Stimulated activated CD8-positive, alpha-beta memory T cell treated with anti-CD3 and anti-CD28 coated beads, Interleukin-7, amount 100 ng/mL, for 48 hours (primary cell): Measurements from ENCODE around the gene HIP1R.
"Not testable (repeated sequence)": the region's sequence is repeated elsewhere in the genome, so short reads cannot be mapped to it uniquely, and the experiment has no call there.

Source experiments
- DNase-seq, 2 donors: peaks; one replicate each; pipeline ENCODE4 v3.0.0-alpha.2; 2020; ENCODE audit warnings: low read depth in 1 of 2; ENCODE audit errors: extremely low read depth in 1 of 2

The HIP1R gene

DNA sequence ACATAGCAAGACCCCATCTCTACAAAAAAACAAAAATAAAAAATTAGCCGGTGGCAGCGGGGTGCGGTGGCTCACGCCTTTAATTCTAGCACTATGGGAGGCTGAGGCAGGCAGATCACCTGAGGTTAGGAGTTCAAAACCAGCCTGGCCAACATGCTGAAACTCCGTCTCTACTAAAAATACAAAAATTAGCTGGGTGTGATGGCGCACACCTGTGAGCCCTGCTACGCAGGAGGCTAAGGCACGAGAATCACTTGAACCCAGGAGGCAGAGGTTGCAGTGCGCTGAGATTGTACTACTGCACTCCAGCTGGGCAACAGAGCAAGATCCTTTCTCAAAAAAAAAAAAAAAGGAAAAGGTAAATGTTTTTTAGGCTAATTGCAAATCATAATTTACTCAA is 57.5 kb downstream of the HIP1R start:
- DNase-seq, result not testable (repeated sequence)

DNA sequence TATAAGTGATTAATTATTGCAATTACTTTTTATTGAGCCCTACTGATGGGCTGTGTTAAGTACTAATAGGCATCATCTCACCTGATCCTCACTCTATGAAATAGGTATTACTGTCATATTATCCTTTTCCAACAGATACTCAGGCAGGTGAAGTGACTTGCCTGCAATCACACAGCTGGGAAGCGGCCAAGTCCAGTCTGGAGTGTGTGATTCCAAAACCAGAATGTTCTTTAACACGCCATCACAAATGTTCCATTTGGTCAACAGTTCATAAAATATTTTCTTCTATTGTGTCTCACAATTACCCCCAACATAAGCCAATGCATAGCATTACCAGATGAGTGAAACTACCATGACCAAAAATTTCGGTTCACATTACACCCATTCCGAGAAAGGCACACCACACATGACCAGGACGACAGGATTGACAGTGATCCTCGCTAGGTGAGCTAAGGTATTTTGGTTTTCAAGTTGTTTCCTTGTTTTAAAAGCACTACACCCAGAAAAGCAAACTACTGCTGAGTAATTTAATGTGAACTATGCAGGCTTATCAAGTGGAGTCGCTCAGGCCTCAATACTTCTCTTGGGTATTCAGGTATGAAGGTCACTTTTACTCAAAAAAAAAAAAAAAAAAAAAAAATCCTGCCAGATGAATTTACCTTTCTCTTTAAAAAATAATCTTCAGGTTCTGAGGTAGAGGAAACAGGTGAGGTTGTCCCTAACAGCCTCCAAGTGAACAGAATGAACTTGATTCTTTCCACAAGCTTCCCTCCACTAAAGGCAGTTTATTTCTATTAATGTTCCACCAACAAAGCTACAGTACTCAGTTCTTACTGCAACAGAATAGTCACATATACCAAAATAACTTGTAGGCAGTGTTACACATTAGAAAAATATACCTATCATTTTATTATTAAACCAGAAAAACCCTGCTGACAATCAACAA is 58.2 kb downstream of the HIP1R start:
- no peak for DNase-seq

DNA sequence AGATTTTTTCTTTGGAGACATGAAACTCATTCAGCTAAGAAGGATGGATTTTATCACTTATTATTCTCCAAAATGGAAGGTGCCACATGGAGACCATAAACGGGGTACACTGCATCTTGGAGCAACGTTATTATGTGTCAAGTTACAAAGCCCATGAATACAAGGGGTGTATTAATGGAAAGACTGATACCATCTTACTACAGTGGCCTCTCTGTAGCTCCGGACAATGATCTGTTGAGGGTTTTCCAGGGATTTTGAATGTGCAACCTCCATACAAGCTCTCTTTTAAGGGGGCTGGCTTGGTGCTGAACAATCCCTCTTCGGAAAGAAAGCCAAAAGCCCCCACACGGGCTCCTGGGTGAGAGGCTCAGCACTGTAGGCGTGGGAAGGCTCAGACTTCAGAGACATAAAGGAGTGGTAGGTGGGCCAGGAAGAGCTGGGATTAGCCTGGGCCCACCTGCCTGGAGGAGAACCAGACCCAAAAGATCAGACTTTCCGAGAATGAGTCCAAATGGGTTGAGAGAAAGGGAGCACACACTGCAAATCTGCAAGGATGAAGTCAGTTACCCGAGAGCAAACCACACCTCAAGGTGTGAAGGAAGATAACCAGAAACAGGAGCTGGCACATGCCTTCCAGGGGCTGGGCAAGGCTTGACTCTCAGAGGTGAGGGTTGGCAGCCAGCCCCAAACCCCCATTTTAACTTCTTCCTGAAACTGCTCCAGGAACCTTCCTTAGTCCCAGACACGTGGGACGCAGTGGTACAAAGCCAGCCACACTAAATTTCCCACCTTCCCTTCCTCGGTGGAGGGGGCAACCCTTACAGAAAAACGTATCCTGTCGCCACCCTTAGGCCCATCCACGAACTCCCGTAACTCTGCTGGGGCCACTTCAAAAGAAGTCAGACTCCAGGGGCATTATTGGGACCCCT is 59.2 kb downstream of the HIP1R start:
- no peak for DNase-seq

DNA sequence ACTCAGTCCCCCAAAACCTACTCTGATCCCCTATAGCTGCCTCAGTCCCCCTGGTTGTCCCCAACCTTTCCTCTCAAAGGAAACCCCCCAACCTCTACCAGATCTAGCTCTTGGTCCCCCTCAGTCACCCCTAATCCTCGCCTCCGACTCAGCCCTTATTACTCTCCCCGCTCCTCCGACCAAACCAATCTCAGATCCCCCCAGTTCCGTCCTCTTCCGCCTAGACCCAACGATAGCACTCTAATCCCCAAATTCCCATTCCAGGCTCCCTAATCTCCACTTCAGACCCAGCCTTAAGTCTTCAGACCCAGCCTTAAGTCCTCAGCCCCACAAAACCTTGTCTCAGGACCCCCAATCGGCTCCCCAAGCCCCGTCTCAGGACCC is 60.1 kb downstream of the HIP1R start:
- no peak for DNase-seq

DNA sequence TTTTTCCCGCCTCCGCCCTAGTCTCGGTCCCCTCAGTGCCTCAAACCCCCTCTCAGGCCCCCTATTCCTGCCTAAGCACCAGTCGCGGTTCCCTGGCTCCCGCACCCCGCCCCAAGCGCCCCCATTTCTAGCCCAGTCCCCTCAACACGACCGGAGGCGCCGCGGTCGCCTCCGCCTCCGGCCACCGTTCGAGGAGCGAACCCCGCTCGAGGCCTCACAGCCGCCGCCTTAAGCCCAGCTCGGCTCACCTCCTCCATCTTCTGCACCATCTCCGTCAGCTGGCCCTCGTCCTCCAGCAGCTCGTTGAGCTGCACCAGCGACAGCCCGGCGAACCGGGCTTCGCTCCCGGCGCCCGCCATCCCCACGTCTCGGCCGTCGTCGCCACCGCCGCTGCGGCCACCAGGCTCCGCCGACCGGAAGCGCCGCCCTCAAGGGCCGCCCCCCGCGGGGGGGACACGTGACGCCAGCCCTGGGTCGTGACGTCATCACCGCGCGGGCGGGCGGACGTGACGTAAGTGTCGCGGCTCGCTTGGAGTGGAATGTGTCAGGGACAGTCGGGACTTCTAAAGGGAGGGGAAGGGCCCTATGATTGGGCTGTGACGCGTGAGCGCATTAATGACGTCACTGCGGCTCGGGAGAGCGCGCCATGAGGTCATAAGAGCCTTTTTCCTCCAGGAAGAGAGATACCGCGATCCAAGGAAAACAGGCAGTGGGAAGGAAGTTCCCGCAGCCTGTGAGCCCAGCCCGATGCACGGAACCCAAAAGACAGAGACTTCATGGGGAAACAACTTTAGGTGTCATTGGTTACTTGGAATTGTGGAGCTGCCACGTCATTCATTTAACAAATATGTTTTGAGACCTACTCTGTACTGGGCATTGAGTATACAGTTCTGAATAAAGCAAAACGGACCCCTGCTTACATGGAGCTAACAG is 60.7 kb downstream of the HIP1R start, which contains the start of gene VPS37B:
VPS37B (minus strand) TSS at position 421 of the 933 bp plus-strand sequence; CDS start at position 359, 62 bp downstream.
- peak; percentile 66 to 67 for DNase-seq

DNA sequence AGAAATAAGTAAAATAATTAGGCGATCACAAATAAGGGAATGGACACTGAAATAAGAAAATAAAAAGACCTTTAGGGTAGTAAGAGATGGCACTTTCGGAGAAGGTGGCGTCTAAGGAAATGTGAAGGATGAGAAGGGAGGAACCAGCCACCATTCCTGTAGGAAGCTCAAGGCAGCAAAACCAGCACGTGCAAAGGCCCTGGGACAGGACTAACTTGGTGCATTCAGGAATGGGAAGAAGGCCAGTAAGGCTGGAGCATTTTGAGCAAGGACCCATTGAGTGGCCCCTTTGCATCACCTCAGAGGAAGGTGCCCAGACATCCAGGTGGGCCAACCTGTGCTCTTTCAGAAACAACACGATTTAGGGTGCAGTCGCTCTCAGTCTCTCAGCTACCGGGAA is 61.4 kb downstream of the HIP1R start:
- DNase-seq, result no peak

DNA sequence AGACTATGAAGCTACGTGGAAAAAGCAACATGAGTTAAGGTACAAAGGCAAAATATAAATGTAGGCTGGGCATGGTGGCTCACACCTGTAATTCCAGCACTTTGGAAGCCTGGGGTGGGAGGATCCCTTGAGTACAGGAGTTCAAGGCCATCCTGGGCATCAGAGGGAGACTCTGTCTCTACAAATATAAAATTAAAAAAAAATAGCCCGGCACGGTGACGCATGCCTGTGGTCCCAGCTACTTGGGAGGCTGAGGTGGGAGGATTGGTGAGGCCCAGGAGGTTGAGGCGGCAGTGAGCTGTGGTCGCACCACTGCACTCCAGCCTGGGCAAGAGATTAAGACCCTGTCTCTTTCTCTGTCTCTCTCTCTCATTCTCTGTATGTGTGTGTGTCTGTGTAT is 64.6 kb downstream of the HIP1R start:
- DNase-seq, result no peak

DNA sequence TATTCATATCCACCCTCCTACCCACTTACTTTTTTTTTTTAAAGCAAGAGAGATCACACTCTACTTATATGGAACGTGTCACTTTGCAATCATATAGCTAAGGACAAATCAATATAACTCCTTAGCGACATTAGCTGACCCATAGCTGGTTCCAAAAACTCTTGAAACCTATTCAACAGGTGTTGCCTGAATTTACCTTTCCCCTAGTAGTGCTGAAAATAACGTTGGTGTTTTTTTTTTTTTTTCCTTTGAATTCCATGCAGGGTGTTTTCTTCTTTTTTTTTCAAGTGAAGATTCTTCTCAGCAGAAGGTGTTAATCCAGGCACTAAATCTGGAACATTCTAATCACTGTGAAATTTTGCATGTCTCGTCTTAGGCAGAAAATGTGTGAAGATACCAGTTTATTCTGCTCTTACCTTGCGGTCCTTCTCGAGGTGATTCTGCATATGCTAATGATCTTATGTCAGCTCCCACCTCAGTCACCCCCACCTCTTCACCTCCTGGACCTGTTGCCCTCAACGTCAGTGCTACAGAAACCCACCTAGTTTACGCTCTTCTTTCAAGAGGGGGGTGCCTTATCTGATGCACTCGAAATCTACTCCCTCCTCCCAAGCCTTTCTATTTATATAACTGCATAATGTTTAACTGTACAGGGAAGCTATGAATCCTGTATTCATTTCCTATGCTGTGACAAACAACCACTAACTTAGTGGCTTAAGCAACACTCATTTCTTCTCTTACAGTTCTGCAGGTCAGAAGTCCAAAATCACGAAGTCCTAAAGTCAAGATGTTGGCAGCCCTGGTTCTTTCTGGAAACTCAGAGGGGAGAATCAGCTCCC is 67.8 kb downstream of the HIP1R start:
- no peak for DNase-seq

DNA sequence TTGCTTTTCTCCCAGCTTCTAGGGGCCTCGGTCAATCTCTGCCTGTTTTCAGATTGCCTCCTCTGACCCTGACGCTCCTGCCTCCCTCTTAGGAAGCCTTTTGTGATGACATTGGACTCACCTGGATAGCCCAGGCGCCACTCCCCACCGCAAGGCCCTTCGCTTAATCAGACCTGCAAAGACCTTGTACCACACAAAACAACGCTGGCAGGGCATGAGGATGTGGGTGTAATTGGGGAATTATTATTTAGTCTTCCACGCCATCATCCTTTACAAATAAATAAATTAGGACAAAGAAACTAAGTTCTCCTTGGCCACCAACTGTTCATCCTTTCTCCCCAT is 68.4 kb downstream of the HIP1R start:
- no peak for DNase-seq

DNA sequence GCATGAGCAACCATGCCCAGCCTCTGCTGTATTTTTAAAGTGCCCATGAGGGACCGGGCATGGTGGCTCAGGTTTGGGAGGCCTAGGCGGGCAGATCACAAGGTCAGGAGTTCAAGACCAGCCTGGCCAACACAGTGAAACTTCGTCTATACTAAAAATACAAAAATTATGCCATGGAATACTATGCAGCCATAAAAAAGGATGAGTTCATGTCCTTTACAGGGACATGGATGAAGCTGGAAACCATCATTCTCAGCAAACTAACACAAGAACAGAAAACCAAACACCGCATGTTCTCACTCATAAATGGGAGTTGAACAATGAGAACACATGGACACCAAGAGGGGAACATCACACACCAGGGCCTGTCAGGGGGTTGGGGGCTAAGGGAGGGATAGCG is 70.0 kb downstream of the HIP1R start:
- not testable (repeated sequence) for DNase-seq

DNA sequence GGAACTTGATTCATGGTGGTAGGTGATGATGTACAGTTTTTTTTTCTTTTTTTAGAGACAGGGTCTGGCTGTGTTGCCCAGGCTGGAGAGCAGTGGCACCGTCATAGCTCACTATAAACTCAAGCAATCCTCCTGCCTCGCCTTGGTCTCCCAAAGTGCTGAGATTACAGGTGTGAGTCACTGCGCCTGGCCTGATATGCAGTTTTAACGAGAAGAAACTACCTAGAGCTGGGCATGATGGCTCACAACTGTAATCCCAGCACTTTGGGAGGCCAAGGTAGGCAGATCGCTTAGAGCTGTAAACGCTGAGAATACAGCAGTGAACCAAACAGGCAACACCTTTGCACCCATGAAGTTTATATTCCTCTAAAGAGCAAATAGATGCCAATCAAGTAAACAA is 73.7 kb downstream of the HIP1R start:
- no peak for DNase-seq

DNA sequence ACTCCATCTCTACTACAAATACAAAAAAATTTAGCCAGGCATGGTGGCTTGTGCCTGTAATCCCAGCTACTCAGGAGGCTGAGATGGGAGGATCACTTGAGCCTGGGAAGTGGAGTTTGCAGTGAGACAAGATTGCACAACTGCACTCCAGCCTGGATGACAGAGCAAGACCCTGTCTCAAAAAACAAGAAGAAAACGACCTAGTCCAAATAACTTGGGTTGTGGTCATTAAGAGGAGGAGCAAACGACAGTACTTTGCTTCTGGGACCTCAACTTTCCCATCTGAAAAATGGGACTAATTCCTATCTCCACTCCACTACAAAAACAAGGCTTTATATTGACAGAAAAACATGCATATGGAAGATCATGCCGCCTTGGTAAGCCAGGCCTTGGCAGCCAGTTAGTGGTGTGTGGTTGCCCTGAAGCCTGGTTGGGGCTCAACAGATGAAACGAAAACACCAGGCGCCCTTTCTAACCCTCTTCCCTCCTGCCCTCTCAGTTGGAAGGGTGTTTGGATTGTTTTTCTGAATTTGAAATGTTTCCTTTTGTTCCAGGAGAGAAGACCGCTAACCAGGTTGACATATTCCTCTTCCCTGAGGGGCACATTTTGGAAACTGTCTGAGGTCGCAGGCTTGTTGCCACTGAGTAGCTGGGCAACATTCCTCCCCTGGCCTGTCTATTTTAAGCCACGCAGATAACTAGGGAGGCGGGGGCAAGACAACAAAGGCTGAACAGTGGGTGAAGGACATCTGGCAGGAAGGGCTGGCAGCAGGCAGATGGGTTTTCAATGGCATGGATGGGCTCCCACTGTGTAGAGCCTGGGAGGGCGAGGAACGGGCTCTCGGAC is 74.4 kb downstream of the HIP1R start:
- DNase-seq, result no peak
